ENCODE measurements around the gene CAPN8. TPM values are rescaled to one million over a fixed set of nuclear protein-coding genes. Genes with fewer than 3 reads are reported as not detected.

Gene CAPN8
- total and polyA plus RNA-seq, 4 donors, result 0.08 to 0.16 TPM; not detected in 2

DNA sequence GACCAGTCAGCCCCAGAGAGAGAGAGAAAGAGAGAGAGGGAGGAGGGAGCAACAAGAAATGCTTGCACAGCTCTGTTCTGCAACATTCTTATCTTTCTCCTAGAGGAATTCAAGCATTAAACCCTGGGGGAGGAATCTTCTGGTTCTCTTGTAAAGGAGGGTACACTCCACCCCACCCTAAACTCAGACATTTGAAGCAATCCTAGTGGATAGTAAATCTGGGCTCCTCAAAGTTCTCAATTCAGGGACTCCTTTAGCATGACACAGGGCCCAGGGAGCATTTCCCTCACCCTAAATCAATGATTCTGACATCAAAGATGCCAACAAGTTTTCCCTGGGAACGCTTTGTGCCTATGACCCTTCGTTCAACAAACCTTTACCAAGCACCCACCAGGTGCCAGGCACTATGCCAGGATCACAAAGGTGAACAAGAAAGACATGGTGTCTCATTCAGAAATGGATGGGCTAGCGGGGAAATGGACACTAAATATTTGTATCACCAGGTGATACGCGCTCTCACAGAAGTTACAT, 35.0 kb upstream of the CAPN8 start:
- Histone ChIP-seq H3K4me3 (ENCODE audit: low read depth in 1 of 3, low read length in 3 of 3) (no peak overlapping the region), H3K4me1 (ENCODE audit: control insufficient read depth in 4 of 4, insufficient read depth in 4 of 4, low read length in 3 of 4) (peaks cover 0 to 6% (median 1%) of the 10 kb centered on the region in 4 donors), H3K36me3 (ENCODE audit: control insufficient read depth in 4 of 4, insufficient read depth in 3 of 4, low read depth in 1 of 4, low read length in 3 of 4) (no peaks in the 10 kb centered on the region), H3K9me3 (ENCODE audit: control insufficient read depth in 4 of 4, low read length in 3 of 4) (no peaks in the 10 kb centered on the region), H3K9ac (ENCODE audit: low read depth in 1 of 2, low read length in 2 of 2) (no peak overlapping the region), H3K27me3 (ENCODE audit: control insufficient read depth in 4 of 4, insufficient read depth in 4 of 4, low read length in 3 of 4) (no peaks in the 10 kb centered on the region), H3K27ac (ENCODE audit: low read depth in 1 of 2, low read length in 2 of 2) (no peak overlapping the region)
- no peak for TF ChIP-seq RAD21 (IDR thresholded peaks at IDR 0.05)
- TF ChIP-seq RXRA (IDR thresholded peaks at IDR 0.05), result peak in 1 of 2 donors; percentile 43
- DNase-seq (ENCODE audit: low spot score), result no peak
- 58% methylated on average over 5 of the region's 5 CpGs for WGBS

DNA sequence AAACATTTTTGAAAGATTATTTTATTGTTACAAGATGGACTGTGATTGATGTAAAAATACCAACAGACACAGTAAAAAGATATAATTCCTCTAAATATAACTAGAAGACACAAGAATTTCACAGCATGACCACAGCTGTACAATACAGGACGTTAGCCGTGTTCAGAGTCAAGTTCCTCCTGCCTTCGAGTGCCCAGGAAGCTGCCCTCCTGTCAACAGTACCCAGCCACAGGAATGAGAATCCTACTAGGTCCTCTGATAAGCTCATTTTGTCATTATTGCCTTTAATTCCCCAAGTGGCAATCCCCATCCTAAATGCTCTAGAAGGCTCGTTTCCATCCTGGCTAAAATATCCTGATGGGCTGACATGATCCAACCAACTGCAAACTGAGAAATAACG, 30.4 kb upstream of the CAPN8 start:
- 73% methylated on average over 5 of the region's 5 CpGs for WGBS
- Histone ChIP-seq H3K9me3 (ENCODE audit: control insufficient read depth in 4 of 4, low read length in 3 of 4) (no peaks in the 10 kb centered on the region), H3K9ac (ENCODE audit: low read depth in 1 of 2, low read length in 2 of 2) (no peak overlapping the region), H3K36me3 (ENCODE audit: control insufficient read depth in 4 of 4, insufficient read depth in 3 of 4, low read depth in 1 of 4, low read length in 3 of 4) (no peaks in the 10 kb centered on the region), H3K4me1 (ENCODE audit: control insufficient read depth in 4 of 4, insufficient read depth in 4 of 4, low read length in 3 of 4) (peaks cover 0 to 6% (median 1%) of the 10 kb centered on the region in 4 donors), H3K4me3 (ENCODE audit: low read depth in 1 of 3, low read length in 3 of 3) (no peak overlapping the region), H3K27ac (ENCODE audit: low read depth in 1 of 2, low read length in 2 of 2) (no peak overlapping the region), H3K27me3 (ENCODE audit: control insufficient read depth in 4 of 4, insufficient read depth in 4 of 4, low read length in 3 of 4) (no peaks in the 10 kb centered on the region)
- TF ChIP-seq FOXA1 (IDR thresholded peaks at IDR 0.05) (no peak), EGR1 (IDR thresholded peaks at IDR 0.05; ENCODE audit: low read depth in 2 of 2) (no peak), HNF4G (IDR thresholded peaks at IDR 0.05) (no peak), RAD21 (IDR thresholded peaks at IDR 0.05) (no peak), FOXA2 (IDR thresholded peaks at IDR 0.05) (no peak), YY1 (IDR thresholded peaks at IDR 0.05) (no peak), NR2F2 (IDR thresholded peaks at IDR 0.05) (no peak)
- TF ChIP-seq, protein P1, sequence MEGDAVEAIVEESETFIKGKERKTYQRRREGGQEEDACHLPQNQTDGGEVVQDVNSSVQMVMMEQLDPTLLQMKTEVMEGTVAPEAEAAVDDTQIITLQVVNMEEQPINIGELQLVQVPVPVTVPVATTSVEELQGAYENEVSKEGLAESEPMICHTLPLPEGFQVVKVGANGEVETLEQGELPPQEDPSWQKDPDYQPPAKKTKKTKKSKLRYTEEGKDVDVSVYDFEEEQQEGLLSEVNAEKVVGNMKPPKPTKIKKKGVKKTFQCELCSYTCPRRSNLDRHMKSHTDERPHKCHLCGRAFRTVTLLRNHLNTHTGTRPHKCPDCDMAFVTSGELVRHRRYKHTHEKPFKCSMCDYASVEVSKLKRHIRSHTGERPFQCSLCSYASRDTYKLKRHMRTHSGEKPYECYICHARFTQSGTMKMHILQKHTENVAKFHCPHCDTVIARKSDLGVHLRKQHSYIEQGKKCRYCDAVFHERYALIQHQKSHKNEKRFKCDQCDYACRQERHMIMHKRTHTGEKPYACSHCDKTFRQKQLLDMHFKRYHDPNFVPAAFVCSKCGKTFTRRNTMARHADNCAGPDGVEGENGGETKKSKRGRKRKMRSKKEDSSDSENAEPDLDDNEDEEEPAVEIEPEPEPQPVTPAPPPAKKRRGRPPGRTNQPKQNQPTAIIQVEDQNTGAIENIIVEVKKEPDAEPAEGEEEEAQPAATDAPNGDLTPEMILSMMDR (IDR thresholded peaks at IDR 0.05; ENCODE audit: low read depth, low read length, missing input control), result no peak
- DNase-seq (ENCODE audit: low spot score), result no peak

DNA sequence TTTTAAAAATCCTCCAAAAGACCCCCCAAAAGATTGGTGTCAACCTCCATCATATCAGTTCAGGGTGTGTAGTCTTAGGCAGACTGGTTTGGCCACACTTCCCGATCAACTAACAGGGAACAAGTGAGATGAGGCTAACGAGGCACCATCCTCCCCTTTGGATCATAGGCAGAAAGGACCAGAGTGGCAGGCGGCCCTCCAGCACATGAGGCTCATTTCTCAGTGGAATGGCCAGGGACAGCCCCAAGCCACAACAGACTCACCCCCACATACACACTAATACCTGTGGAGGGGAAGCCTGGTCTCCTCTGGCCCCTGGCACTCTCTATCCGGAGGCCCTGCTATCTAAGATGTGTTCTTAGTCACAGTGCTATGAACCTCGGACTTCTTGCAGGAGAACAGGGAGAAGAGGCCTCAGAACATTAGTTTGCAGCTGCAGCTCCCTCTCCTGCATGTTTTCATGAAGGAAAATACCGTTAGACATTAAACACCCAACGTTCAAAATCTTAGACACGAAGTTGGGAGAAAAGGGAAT, 29.6 kb upstream of the CAPN8 start:
- peaks cover 0 to 3% (median 1%) of the 10 kb centered on the region in 4 donors for H3K4me1 ChIP-seq (ENCODE audit: control insufficient read depth in 4 of 4, insufficient read depth in 4 of 4, low read length in 3 of 4)
- DNase-seq (ENCODE audit: low spot score), result no peak
- 72% methylated on average over 8 of the region's 8 CpGs for WGBS
- H3K36me3 ChIP-seq (ENCODE audit: control insufficient read depth in 4 of 4, insufficient read depth in 3 of 4, low read depth in 1 of 4, low read length in 3 of 4), result no peaks in the 10 kb centered on the region
- H3K27me3 ChIP-seq (ENCODE audit: control insufficient read depth in 4 of 4, insufficient read depth in 4 of 4, low read length in 3 of 4), result no peaks in the 10 kb centered on the region
- H3K9ac ChIP-seq (ENCODE audit: low read depth in 1 of 2, low read length in 2 of 2), result no peak overlapping the region
- no peak overlapping the region for H3K4me3 ChIP-seq (ENCODE audit: low read depth in 1 of 3, low read length in 3 of 3)
- H3K27ac ChIP-seq (ENCODE audit: low read depth in 1 of 2, low read length in 2 of 2), result no peak overlapping the region
- TF ChIP-seq, protein P1 (IDR thresholded peaks at IDR 0.05; ENCODE audit: low read depth, low read length, missing input control), result no peak
- TF ChIP-seq RXRA (IDR thresholded peaks at IDR 0.05) (no peak), TAF1 (conservative IDR thresholded peaks at IDR 0.05) (no peak), YY1 (IDR thresholded peaks at IDR 0.05) (no peak), HNF4A (conservative IDR thresholded peaks at IDR 0.05) (no peak), EGR1 (IDR thresholded peaks at IDR 0.05; ENCODE audit: low read depth in 2 of 2) (no peak)
- TF ChIP-seq, protein P2, sequence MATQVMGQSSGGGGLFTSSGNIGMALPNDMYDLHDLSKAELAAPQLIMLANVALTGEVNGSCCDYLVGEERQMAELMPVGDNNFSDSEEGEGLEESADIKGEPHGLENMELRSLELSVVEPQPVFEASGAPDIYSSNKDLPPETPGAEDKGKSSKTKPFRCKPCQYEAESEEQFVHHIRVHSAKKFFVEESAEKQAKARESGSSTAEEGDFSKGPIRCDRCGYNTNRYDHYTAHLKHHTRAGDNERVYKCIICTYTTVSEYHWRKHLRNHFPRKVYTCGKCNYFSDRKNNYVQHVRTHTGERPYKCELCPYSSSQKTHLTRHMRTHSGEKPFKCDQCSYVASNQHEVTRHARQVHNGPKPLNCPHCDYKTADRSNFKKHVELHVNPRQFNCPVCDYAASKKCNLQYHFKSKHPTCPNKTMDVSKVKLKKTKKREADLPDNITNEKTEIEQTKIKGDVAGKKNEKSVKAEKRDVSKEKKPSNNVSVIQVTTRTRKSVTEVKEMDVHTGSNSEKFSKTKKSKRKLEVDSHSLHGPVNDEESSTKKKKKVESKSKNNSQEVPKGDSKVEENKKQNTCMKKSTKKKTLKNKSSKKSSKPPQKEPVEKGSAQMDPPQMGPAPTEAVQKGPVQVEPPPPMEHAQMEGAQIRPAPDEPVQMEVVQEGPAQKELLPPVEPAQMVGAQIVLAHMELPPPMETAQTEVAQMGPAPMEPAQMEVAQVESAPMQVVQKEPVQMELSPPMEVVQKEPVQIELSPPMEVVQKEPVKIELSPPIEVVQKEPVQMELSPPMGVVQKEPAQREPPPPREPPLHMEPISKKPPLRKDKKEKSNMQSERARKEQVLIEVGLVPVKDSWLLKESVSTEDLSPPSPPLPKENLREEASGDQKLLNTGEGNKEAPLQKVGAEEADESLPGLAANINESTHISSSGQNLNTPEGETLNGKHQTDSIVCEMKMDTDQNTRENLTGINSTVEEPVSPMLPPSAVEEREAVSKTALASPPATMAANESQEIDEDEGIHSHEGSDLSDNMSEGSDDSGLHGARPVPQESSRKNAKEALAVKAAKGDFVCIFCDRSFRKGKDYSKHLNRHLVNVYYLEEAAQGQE (IDR thresholded peaks at IDR 0.05), result no peak
- H3K9me3 ChIP-seq (ENCODE audit: control insufficient read depth in 4 of 4, low read length in 3 of 4), result no peaks in the 10 kb centered on the region
